Gastrocnemius medialis (tissue), 4 donors: Measurements from ENCODE around the gene PAOX. TPM values are rescaled to one million over a fixed set of nuclear protein-coding genes. Genes with fewer than 3 reads are reported as not detected.
A peak's percentile ranks its signal among the peaks of the same experiment; 100 is the strongest.

Source experiments
- ATAC-seq, 2 donors: fragments of 150-250 bp; one replicate each; pipeline ENCODE4 v1.9.1; 2016
- DNase-seq, 2 donors: peaks; one replicate each; pipeline ENCODE4 v3.0.0-alpha.2; 2019
- H3K27ac ChIP-seq, 4 donors: fragments of 200-600 bp; sonication (generic); 1 replicate in 1 of 4; 2 replicates in 3 of 4; pipeline ENCODE4 v1.5.1; 2016 to 2018; ENCODE audit warnings: mild to moderate bottlenecking in 2 of 4, moderate library complexity in 1 of 4
- H3K27me3 ChIP-seq, 3 donors: fragments of 200-600 bp; sonication (generic) in 2 of 3; 1 replicate in 1 of 3; 2 replicates in 2 of 3; pipeline versions ENCODE4 v1.5.1 to v1.6.0; 2016 to 2019; ENCODE audit warnings: mild to moderate bottlenecking in 1 of 3, moderate library complexity in 1 of 3
- H3K36me3 ChIP-seq, 2 donors: fragments of 200-600 bp; sonication (generic) in 1 of 2; one replicate each; pipeline ENCODE4 v1.5.1; 2017 to 2018
- H3K4me1 ChIP-seq, 2 donors: fragments of 200-600 bp; sonication (generic) in 1 of 2; one replicate each; pipeline ENCODE4 v1.5.1; 2016 to 2017; ENCODE audit warnings: mild to moderate bottlenecking in 2 of 2
- H3K4me3 ChIP-seq, 4 donors: fragments of 200-600 bp; sonication (generic) in 3 of 4; 1 replicate in 1 of 4; 2 replicates in 3 of 4; pipeline ENCODE4 v1.5.1; 2016 to 2019; ENCODE audit warnings: mild to moderate bottlenecking in 2 of 4
- H3K9me3 ChIP-seq, 3 donors: fragments of 200-600 bp; sonication (generic) in 2 of 3; 1 replicate in 1 of 3; 2 replicates in 2 of 3; pipeline ENCODE4 v1.5.1; 2016 to 2019
- CTCF ChIP-seq, 5 experiments: fragments of 450-650 bp in 3 of 5; fragments of 200-600 bp in 2 of 5; sonication (generic) in 2 of 5; IDR thresholded peaks in 4 of 5; conservative IDR thresholded peaks in 1 of 5; 1 replicate in 4 of 5; 2 replicates in 1 of 5; pipeline ENCODE4 v1.5.1; 2016 to 2019; ENCODE audit warnings: antibody characterized with exemption in 5 of 5, mild to moderate bottlenecking in 3 of 5, moderate library complexity in 3 of 5
- POLR2A ChIP-seq, 2 donors: fragments of 450-650 bp; IDR thresholded peaks; one replicate each; pipeline ENCODE4 v1.6.1; 2017; ENCODE audit warnings: antibody characterized with exemption in 2 of 2, mild to moderate bottlenecking in 2 of 2, moderate library complexity in 2 of 2
- in situ Hi-C, 4 donors: fragments of 200-750 bp; cut with MboI; loops; one replicate each; pipeline versions ENCODE4 v1.15.0 to v1.8.0; 2017; ENCODE audit warnings: low sequenced_read_pairs in 4 of 4
- intact Hi-C: fragments of 100-400 bp; cut with DNase I; formaldehyde crosslinking; loops from one replicate; pipeline ENCODE4 v1.15.1; 2023; ENCODE audit warnings: low total_unique reads
- total RNA-seq, 4 donors: library from RNA; depleted of rRNA; stranded (reverse); fragments of >200 nt; gene quantifications; one replicate each; pipeline versions ENCODE4 v1.1.0 to v1.2.3, GENCODE V29; 2016

The PAOX gene
- 1 to 10 TPM; 4.9 to 7.7 (median 6.7) TPM for total RNA-seq

- intact Hi-C loops: loop anchor here (1.0 kb wide), 1 partner anchor 15 kb away; the partner anchor contains the start of gene MTG1
- ATAC-seq: peak; percentile 64 to 67
Observed at GRCh38 chr10:133379152-133379800, at the start of gene PAOX. PAOX (plus strand) TSS chr10:133379262; CDS start chr10:133379317, 55 bp downstream.

DNA sequence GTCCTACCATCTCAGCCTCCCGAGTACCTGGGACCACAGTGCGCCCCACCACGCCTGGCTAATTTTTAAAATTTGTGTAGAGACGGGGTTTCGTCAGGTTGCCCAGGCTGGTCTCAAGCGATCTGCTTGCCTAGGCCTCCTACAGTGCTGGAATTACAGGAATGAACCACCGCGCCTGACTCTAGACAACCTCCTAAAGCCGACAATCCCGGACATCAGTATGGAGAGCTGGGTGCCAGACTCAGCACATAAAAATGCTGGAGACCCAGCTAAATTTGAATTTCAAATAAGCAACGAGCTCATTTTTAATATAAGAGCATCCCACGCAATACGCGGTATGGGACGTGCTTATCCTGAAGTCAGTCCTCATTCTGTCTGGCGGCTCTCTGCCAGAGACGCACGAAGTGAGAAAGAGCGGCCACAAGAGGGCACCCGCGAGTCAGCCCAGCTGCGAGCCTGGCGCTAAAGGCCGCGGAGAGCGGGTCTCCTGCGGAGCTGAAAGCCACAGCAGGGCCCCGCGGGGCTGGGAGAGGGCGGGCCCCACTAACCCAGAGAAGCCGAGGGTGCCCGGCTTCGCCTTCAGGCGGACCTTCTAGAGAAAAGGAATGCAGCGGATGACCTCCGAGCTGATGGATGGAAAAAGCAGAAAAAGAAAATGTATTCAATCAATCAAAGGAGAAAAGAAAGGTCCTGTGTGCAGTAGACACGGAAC is 49.4 kb upstream of the PAOX start:
- no peak overlapping the region for H3K27ac ChIP-seq
- peak; percentile 83 to 97 (median 86) for TF ChIP-seq CTCF (IDR thresholded peaks at IDR 0.05 in 4 of 5, conservative IDR thresholded peaks at IDR 0.05 in 1 of 5)
- no peak for TF ChIP-seq POLR2A (IDR thresholded peaks at IDR 0.05)
- H3K36me3 ChIP-seq: no peaks in the 10 kb centered on the region
- DNase-seq (peak; percentile 48 to 64), ATAC-seq (peak; percentile 89 to 95)
- no peaks in the 10 kb centered on the region for H3K9me3 ChIP-seq
- H3K27me3 ChIP-seq: peaks cover 62 to 79% (median 69%) of the 10 kb centered on the region in 3 donors
- in situ Hi-C loops (no loop called here), intact Hi-C loops (loop anchor here (10.0 kb wide), 1 partner anchor 195 kb away; the partner anchor contains the start of gene CYP2E1)
- H3K4me1 ChIP-seq: peaks cover 0 to 6% of the 10 kb centered on the region in 2 donors
- H3K4me3 ChIP-seq: peak overlapping the region; percentile 18 to 42 (median 25)

More at GRCh38 chr10:133379152-133379800, at the start of gene PAOX:
- peak within 1 kb of the TSS; percentile 76 to 87 (median 80) for H3K27ac ChIP-seq
- in situ Hi-C loops: no loop called here
- no peaks in the 10 kb centered on the region for H3K36me3 ChIP-seq
- no peaks in the 10 kb centered on the region for H3K9me3 ChIP-seq
- no peaks in the 10 kb centered on the region for H3K27me3 ChIP-seq
- DNase-seq: peak; percentile 53 to 58
- H3K4me3 ChIP-seq: peak within 1 kb of the TSS; percentile 93 to 98 (median 96)
- peaks cover 8 to 17% of the 10 kb centered on the region in 2 donors for H3K4me1 ChIP-seq
- no peak for TF ChIP-seq CTCF (IDR thresholded peaks at IDR 0.05 in 4 of 5, conservative IDR thresholded peaks at IDR 0.05 in 1 of 5)
- no peak for TF ChIP-seq POLR2A (IDR thresholded peaks at IDR 0.05)

DNA sequence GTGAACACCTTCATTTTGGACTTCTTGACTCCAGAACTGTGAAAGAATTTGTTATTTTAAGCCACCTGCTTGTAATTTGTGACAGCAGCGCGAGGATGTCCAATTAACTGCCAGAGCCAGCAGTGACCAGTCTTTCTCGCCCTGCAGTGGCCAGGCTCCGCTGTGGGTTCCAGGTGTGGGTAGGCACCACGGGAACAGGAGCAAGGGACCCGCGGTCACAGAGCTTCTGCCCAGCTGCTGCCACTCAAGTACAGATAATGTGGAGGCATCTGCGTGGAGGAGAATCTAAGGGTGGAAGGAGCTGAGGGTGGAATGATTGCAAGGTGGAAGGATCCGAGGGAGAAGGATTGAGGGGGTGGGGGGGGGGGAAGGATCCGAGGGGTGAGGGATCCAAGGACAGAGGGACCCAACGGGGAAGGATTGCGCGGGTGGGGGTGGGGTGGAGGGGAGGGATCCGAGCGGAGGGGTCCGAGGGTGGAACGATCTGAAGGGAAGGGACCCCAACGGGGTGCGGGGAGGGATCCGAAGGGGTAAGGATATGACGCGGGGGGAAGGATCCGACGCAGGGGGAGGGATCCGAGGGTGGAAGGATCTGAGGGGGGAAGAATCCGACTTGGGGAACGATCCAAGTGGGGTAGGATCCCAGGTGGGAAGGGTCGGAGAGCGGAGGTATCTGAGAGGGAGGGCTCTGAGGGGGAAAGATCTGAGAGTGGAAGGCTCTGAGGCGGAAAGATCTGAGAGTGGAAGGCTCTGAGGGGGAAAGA is 45.9 kb upstream of the PAOX start:
- peaks cover 62 to 80% (median 71%) of the 10 kb centered on the region in 3 donors for H3K27me3 ChIP-seq
- intact Hi-C loops: no loop called here

More for the DNA sequence above, 45.9 kb upstream of the PAOX start:
- in situ Hi-C loops: no loop called here
- ATAC-seq (no peak), DNase-seq (no peak)
- Histone ChIP-seq H3K4me1 (peaks cover 5 to 21% of the 10 kb centered on the region in 2 donors), H3K27ac (no peak overlapping the region), H3K36me3 (no peaks in the 10 kb centered on the region), H3K9me3 (no peaks in the 10 kb centered on the region), H3K4me3 (no peak overlapping the region)
- no peak for TF ChIP-seq POLR2A (IDR thresholded peaks at IDR 0.05)
- TF ChIP-seq CTCF (IDR thresholded peaks at IDR 0.05 in 4 of 5, conservative IDR thresholded peaks at IDR 0.05 in 1 of 5): no peak
